HepG2 (cell line): ENCODE data around the gene P3H3. TPM values are rescaled to one million over a fixed set of nuclear protein-coding genes. Genes with fewer than 3 reads are reported as not detected.

Experiments used
- AKAP8 ChIP-seq: sonication (generic); formaldehyde crosslinking; IDR thresholded peaks from 2 replicates; pipeline ENCODE4 v1.5.1; 2020; ENCODE audit warnings: mild to moderate bottlenecking, missing genetic modification reagents
- BCL3 ChIP-seq: sonication (generic); formaldehyde crosslinking; IDR thresholded peaks from 2 replicates; pipeline ENCODE4 v1.5.1; 2020; ENCODE audit warnings: mild to moderate bottlenecking, missing genetic modification reagents, moderate library complexity
- CHD2 ChIP-seq: IDR thresholded peaks from 2 replicates; pipeline ENCODE4 v1.6.1; 2011; ENCODE audit warnings: low read depth, low read length, improper control_type of control experiment
- FOSL2 ChIP-seq: sonication (generic); formaldehyde crosslinking; IDR thresholded peaks from 2 replicates; pipeline ENCODE4 v1.4.0; 2020; ENCODE audit warnings: missing genetic modification reagents
- GABPB1 ChIP-seq: IDR thresholded peaks from 2 replicates; pipeline ENCODE4 v1.6.1; 2016; ENCODE audit warnings: mild to moderate bottlenecking, missing genetic modification reagents, moderate library complexity, missing compliant biosample characterization
- HBP1 ChIP-seq: IDR thresholded peaks from 2 replicates; pipeline ENCODE4 v1.6.1; 2016; ENCODE audit warnings: low read depth, control low read depth
- HIVEP1 ChIP-seq: sonication (generic); formaldehyde crosslinking; IDR thresholded peaks from 2 replicates; pipeline ENCODE4 v1.4.0; 2020; ENCODE audit warnings: mild to moderate bottlenecking, missing genetic modification reagents
- JUND ChIP-seq: sonication (generic); formaldehyde crosslinking; IDR thresholded peaks from 2 replicates; pipeline ENCODE4 v1.8.0; 2022; ENCODE audit warnings: mild to moderate bottlenecking, missing genetic modification reagents
- KLF15 ChIP-seq: sonication (generic); formaldehyde crosslinking; IDR thresholded peaks from 2 replicates; pipeline ENCODE4 v1.8.1; 2023; ENCODE audit warnings: borderline replicate concordance, mild to moderate bottlenecking, inconsistent platforms, missing genetic modification reagents, mixed read lengths
- MTF1 ChIP-seq: sonication (generic); formaldehyde crosslinking; IDR thresholded peaks from 2 replicates; pipeline ENCODE4 v1.5.0; 2020; ENCODE audit warnings: missing genetic modification reagents
- NONO ChIP-seq, 2 experiments: fragments of 450-650 bp in 1 of 2; sonication (generic) in 1 of 2; formaldehyde crosslinking in 1 of 2; IDR thresholded peaks in 1 of 2; conservative IDR thresholded peaks in 1 of 2; 2 replicates each; pipeline versions ENCODE4 v1.6.1 to v1.8.0; 2017 to 2022; ENCODE audit warnings: mild to moderate bottlenecking in 1 of 2, missing genetic modification reagents in 1 of 2, moderate library complexity in 1 of 2
- NR1H2 ChIP-seq: sonication (generic); formaldehyde crosslinking; IDR thresholded peaks from 2 replicates; pipeline ENCODE4 v1.8.1; 2022; ENCODE audit warnings: low read depth, missing genetic modification reagents, borderline replicate concordance
- SAFB2 ChIP-seq: sonication (generic); formaldehyde crosslinking; IDR thresholded peaks from 2 replicates; pipeline ENCODE4 v1.5.1; 2020; ENCODE audit warnings: missing genetic modification reagents, low read depth, mild to moderate bottlenecking, borderline replicate concordance
- SMC3 ChIP-seq: IDR thresholded peaks from 2 replicates; pipeline ENCODE4 v1.6.1; 2011; ENCODE audit warnings: low read length, improper control_type of control experiment
- TARDBP ChIP-seq: sonication (generic); formaldehyde crosslinking; IDR thresholded peaks from 2 replicates; pipeline ENCODE4 v1.8.0; 2022; ENCODE audit warnings: mild to moderate bottlenecking, missing genetic modification reagents
- ZFP62 ChIP-seq: sonication (generic); formaldehyde crosslinking; IDR thresholded peaks from 2 replicates; pipeline ENCODE4 v1.4.0; 2020; ENCODE audit warnings: missing genetic modification reagents
- ZNF253 ChIP-seq: sonication (generic); formaldehyde crosslinking; IDR thresholded peaks from 2 replicates; pipeline ENCODE4 v1.8.0; 2022; ENCODE audit warnings: mild to moderate bottlenecking, missing genetic modification reagents, borderline replicate concordance
- ZNF451 ChIP-seq: sonication (generic); formaldehyde crosslinking; IDR thresholded peaks from 2 replicates; pipeline ENCODE4 v1.5.0; 2020; ENCODE audit warnings: mild to moderate bottlenecking, missing genetic modification reagents
- ZNF772 ChIP-seq: sonication (generic); formaldehyde crosslinking; IDR thresholded peaks from 2 replicates; pipeline ENCODE4 v1.5.0; 2020; ENCODE audit warnings: mild to moderate bottlenecking, missing genetic modification reagents
- ZNF784 ChIP-seq: sonication (generic); formaldehyde crosslinking; IDR thresholded peaks from 2 replicates; pipeline ENCODE4 v1.5.1; 2020; ENCODE audit warnings: missing genetic modification reagents, mild to moderate bottlenecking, borderline replicate concordance
- ZNF788 ChIP-seq: sonication (generic); formaldehyde crosslinking; IDR thresholded peaks from 2 replicates; pipeline ENCODE4 v1.5.0; 2020; ENCODE audit warnings: mild to moderate bottlenecking, missing genetic modification reagents, borderline replicate concordance
- polyA plus RNA-seq, 8 experiments: library from polyadenylated mRNA; depleted of rRNA in 3 of 8; stranded (reverse) in 7 of 8; unstranded in 1 of 8; fragments of >200 nt; fragmentation: Illumina TruSeq in 4 of 8; extraction: Trizol in 4 of 8; gene quantifications; 2 replicates each; pipeline versions ENCODE4 v1.2.1 to v1.2.3, GENCODE V29; 2011 to 2016; ENCODE audit warnings: low read depth in 4 of 8, missing spikeins in 1 of 8, mixed read lengths in 1 of 8; ENCODE audit not compliant: insufficient read depth in 1 of 8
- total RNA-seq, 5 experiments: library from RNA; depleted of rRNA; stranded (reverse); fragments of >200 nt; fragmentation: Illumina TruSeq; extraction: Trizol; gene quantifications; 2 replicates each; pipeline ENCODE4 v1.2.3, GENCODE V29; 2016; ENCODE audit warnings: low read depth in 1 of 5
- TF ChIP-seq, protein P1 (sequence below): sonication (generic); formaldehyde crosslinking; IDR thresholded peaks from 2 replicates; pipeline ENCODE4 v1.8.1; 2023; ENCODE audit warnings: mild to moderate bottlenecking, missing genetic modification reagents, borderline replicate concordance
- TF ChIP-seq, protein P2 (sequence below): IDR thresholded peaks from 2 replicates; pipeline ENCODE4 v1.6.1; 2012; ENCODE audit warnings: low read depth, low read length, improper control_type of control experiment
- TF ChIP-seq, protein P3 (sequence below): sonication (generic); formaldehyde crosslinking; IDR thresholded peaks from 2 replicates; pipeline ENCODE4 v1.8.0; 2022; ENCODE audit warnings: mild to moderate bottlenecking, missing genetic modification reagents, moderate library complexity

The P3H3 gene
- total and polyA plus RNA-seq, 2 of the 13 experiments (the other 11 are each of a cell fraction or from before 2014, with no cell fraction given) = 20.1 to 20.5 TPM

GRCh38 chr12:6821591-6822425 is 6.4 kb upstream of the P3H3 start, which contains the start of gene GPR162 (continued):
- TF ChIP-seq ZNF784 (peak; percentile 27; the same call in 1 of the 2 replicates), AKAP8 (peak; percentile 85; the same call in 1 of the 2 replicates), SMC3 (no peak), HIVEP1 (CRISPR knock-in tag) (no peak), NR1H2 (CRISPR knock-in tag) (no peak), JUND (CRISPR knock-in tag) (no peak), TARDBP (CRISPR knock-in tag) (no peak), MTF1 (CRISPR knock-in tag) (no peak), ZNF788 (no peak), SAFB2 (no peak), ZFP62 (CRISPR knock-in tag) (no peak), FOSL2 (CRISPR knock-in tag) (no peak), KLF15 (CRISPR knock-in tag) (no peak), GABPB1 (peak; percentile 16; the same call in 1 of the 2 replicates), CHD2 (no peak), ZNF772 (CRISPR knock-in tag) (no peak), ZNF451 (CRISPR knock-in tag) (no peak), NONO (IDR thresholded peaks at IDR 0.05) (no peak), NONO (CRISPR knock-in tag; conservative IDR thresholded peaks at IDR 0.05) (no peak), BCL3 (peak; percentile 58; the same call in 1 of the 2 replicates), ZNF253 (CRISPR knock-in tag) (no peak), HBP1 (CRISPR knock-in tag) (no peak)
- TF ChIP-seq, protein P1, sequence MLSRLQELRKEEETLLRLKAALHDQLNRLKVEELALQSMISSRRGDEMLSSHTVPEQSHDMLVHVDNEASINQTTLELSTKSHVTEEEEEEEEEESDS (CRISPR knock-in tag) = no peak
- TF ChIP-seq, protein P2, sequence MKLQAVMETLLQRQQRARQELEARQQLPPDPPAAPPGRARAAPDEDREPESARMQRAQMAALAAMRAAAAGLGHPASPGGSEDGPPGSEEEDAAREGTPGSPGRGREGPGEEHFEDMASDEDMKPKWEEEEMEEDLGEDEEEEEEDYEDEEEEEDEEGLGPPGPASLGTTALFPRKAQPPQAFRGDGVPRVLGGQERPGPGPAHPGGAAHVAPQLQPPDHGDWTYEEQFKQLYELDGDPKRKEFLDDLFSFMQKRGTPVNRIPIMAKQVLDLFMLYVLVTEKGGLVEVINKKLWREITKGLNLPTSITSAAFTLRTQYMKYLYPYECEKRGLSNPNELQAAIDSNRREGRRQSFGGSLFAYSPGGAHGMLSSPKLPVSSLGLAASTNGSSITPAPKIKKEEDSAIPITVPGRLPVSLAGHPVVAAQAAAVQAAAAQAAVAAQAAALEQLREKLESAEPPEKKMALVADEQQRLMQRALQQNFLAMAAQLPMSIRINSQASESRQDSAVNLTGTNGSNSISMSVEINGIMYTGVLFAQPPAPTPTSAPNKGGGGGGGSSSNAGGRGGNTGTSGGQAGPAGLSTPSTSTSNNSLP = no peak
- TF ChIP-seq, protein P3, sequence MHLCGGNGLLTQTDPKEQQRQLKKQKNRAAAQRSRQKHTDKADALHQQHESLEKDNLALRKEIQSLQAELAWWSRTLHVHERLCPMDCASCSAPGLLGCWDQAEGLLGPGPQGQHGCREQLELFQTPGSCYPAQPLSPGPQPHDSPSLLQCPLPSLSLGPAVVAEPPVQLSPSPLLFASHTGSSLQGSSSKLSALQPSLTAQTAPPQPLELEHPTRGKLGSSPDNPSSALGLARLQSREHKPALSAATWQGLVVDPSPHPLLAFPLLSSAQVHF (CRISPR knock-in tag) = no peak
